ENCODE results near the gene ZBTB49. TPM values are rescaled to one million over a fixed set of nuclear protein-coding genes. Genes with fewer than 3 reads are reported as not detected.

ZBTB49 gene
- total RNA-seq, 2 experiments from 2014 or later, result 4.8 to 6.3 TPM

- intact Hi-C loops (cut with micrococcal nuclease), result no loop called here
- H3K27me3 Mint-ChIP-seq, result no peaks in the 10 kb centered on the region
- no peak for ATAC-seq
- ChIA-PET POLR2A (interaction anchor here (0.7 kb wide), 1 partner anchor 102 kb away, joined by 4 read pairs; the partner anchor contains the start of gene TMEM128), CTCF (no interaction called here)
- no peaks in the 10 kb centered on the region for H3K36me3 Mint-ChIP-seq (ENCODE audit: low read depth)
- H3K4me1 Mint-ChIP-seq (ENCODE audit: low read depth), result peaks cover 23% of the 10 kb centered on the region
- no peak overlapping the region for H3K27ac Mint-ChIP-seq
- no peak for DNase-seq
- H3K4me3 Mint-ChIP-seq, result no peak overlapping the region
- peaks cover 12% of the 10 kb centered on the region for H3K9me3 Mint-ChIP-seq
- no peak for TF ChIP-seq CTCF (IDR thresholded peaks at IDR 0.05)
These were observed 59.8 kb downstream of the ZBTB49 start for GRCh38 chr4:4349867-4350266.

GRCh38 chr4:4350909-4351308, 60.9 kb downstream of the ZBTB49 start:
- no peak for TF ChIP-seq CTCF (IDR thresholded peaks at IDR 0.05)
- Mint-ChIP-seq H3K9me3 (peaks cover 12% of the 10 kb centered on the region), H3K4me1 (ENCODE audit: low read depth) (peaks cover 28% of the 10 kb centered on the region), H3K4me3 (no peak overlapping the region), H3K27me3 (no peaks in the 10 kb centered on the region), H3K36me3 (ENCODE audit: low read depth) (no peaks in the 10 kb centered on the region), H3K27ac (no peak overlapping the region)
- CTCF ChIA-PET, result no interaction called here
- POLR2A ChIA-PET, result no interaction called here
- DNase-seq, result no peak
- intact Hi-C loops (cut with micrococcal nuclease), result no loop called here
- ATAC-seq, result no peak

GRCh38 chr4:4355302-4355701, 65.3 kb downstream of the ZBTB49 start:
- intact Hi-C loops (cut with micrococcal nuclease), result no loop called here
- ChIA-PET CTCF (interaction anchor here (0.8 kb wide), 1 partner anchor 75 kb away, joined by 3 read pairs; no protein-coding TSS in a partner anchor), POLR2A (no interaction called here)
- TF ChIP-seq CTCF (IDR thresholded peaks at IDR 0.05), result no peak
- no peak overlapping the region for H3K4me3 Mint-ChIP-seq
- no peak for ATAC-seq
- H3K9me3 Mint-ChIP-seq, result no peaks in the 10 kb centered on the region
- H3K4me1 Mint-ChIP-seq (ENCODE audit: low read depth), result peaks cover 5% of the 10 kb centered on the region
- no peak overlapping the region for H3K27ac Mint-ChIP-seq
- no peaks in the 10 kb centered on the region for H3K36me3 Mint-ChIP-seq (ENCODE audit: low read depth)
- no peak for DNase-seq
- H3K27me3 Mint-ChIP-seq, result no peaks in the 10 kb centered on the region

GRCh38 chr4:4356106-4357041, 66.3 kb downstream of the ZBTB49 start:
- POLR2A ChIA-PET, result no interaction called here
- no peak for ATAC-seq

More at GRCh38 chr4:4356106-4357041, 66.3 kb downstream of the ZBTB49 start:
- Mint-ChIP-seq H3K4me3 (no peak overlapping the region), H3K9me3 (no peaks in the 10 kb centered on the region), H3K36me3 (ENCODE audit: low read depth) (no peaks in the 10 kb centered on the region), H3K27ac (no peak overlapping the region), H3K4me1 (ENCODE audit: low read depth) (peaks cover 5% of the 10 kb centered on the region), H3K27me3 (no peaks in the 10 kb centered on the region)
- CTCF ChIA-PET, result no interaction called here
- TF ChIP-seq CTCF (IDR thresholded peaks at IDR 0.05), result no peak
- no peak for DNase-seq
- intact Hi-C loops (cut with micrococcal nuclease), result no loop called here
